Kidney (tissue), 14 donors: ENCODE measurements around the gene IGFLR1. TPM values are rescaled to one million over a fixed set of nuclear protein-coding genes. Genes with fewer than 3 reads are reported as not detected.

Source experiments
- DNase-seq, 5 donors: peaks; one replicate each; pipeline ENCODE4 v3.0.0-alpha.2; 2013 to 2020
- FAIRE-seq: peaks from 2 replicates; lab custom pipeline; 2012; peaks lifted over from hg19 to GRCh38; lab: Jason Lieb, UNC
- H3K27ac ChIP-seq, 2 donors: one replicate each; pipeline ENCODE4 v1.7.0; 2013; ENCODE audit warnings: low read depth in 2 of 2, low read length in 2 of 2, inconsistent platforms in 1 of 2
- H3K27me3 ChIP-seq: one replicate; pipeline ENCODE4 v1.7.1; 2013; ENCODE audit warnings: low read length, inconsistent platforms; ENCODE audit not compliant: control insufficient read depth, insufficient read depth
- H3K36me3 ChIP-seq, 3 donors: one replicate each; pipeline versions ENCODE4 v1.7.0 to v1.7.1; 2013; ENCODE audit warnings: low read length in 3 of 3, control low read depth in 1 of 3, inconsistent platforms in 1 of 3; ENCODE audit not compliant: insufficient read depth in 3 of 3, control insufficient read depth in 2 of 3
- H3K4me1 ChIP-seq, 3 donors: one replicate each; pipeline versions ENCODE4 v1.7.0 to v1.7.1; 2013; ENCODE audit warnings: low read length in 3 of 3, inconsistent platforms in 1 of 3, low read depth in 1 of 3; ENCODE audit not compliant: control insufficient read depth in 2 of 3, insufficient read depth in 2 of 3
- H3K4me3 ChIP-seq, 3 donors: one replicate each; pipeline versions ENCODE4 v1.7.0 to v1.8.1; 2013; ENCODE audit warnings: low read length in 3 of 3, control low read depth in 1 of 3, inconsistent platforms in 1 of 3
- H3K9ac ChIP-seq, 3 donors: one replicate each; pipeline versions ENCODE4 v1.7.0 to v1.7.1; 2013; ENCODE audit warnings: low read length in 3 of 3, control low read depth in 1 of 3, inconsistent platforms in 1 of 3
- H3K9me3 ChIP-seq, 3 donors: one replicate each; pipeline versions ENCODE4 v1.7.0 to v1.7.1; 2013; ENCODE audit warnings: low read length in 3 of 3, control low read depth in 1 of 3, inconsistent platforms in 1 of 3; ENCODE audit not compliant: control insufficient read depth in 2 of 3, insufficient read depth in 1 of 3
- intact Hi-C: fragments of 100-400 bp; cut with DNase I; formaldehyde crosslinking; loops from one replicate; pipeline ENCODE4 v1.11.1; 2022
- polyA plus RNA-seq: library from polyadenylated mRNA; stranded (reverse); fragments of 350-450 nt; fragmentation: Illumina TruSeq; extraction: RNeasy Lipid Tissue Mini Kit (QIAGEN cat#74804); gene quantifications from one replicate; pipeline ENCODE4 v1.2.3, GENCODE V29; 2014; ENCODE audit warnings: low read depth, low replicate concordance; ENCODE audit not compliant: insufficient read depth
- total RNA-seq: library from RNA; stranded (reverse); fragmentation: NEBNext Ultra II Directional; extraction: Animal tissue kit (Norgen Biotek cat#: 25700); gene quantifications from one replicate; pipeline ENCODE4 v1.2.1, GENCODE V29; 2021
- TF ChIP-seq, protein P1 (sequence below): IDR thresholded peaks from 3 replicates; pipeline ENCODE4 v1.5.1; 2012; ENCODE audit warnings: mild to moderate bottlenecking, moderate library complexity, borderline replicate concordance; ENCODE audit not compliant: insufficient read depth; ENCODE audit errors: extremely low read depth
- donor health status: control.
- donor health status: control.
- donor health status: control.
- donor health status: control.
- donor health status: control.
- donor health status: DM: yes; HTN: yes; CAD: no.
- donor health status: Normal renal cell carcinoma (clear cell type).

IGFLR1 gene
- total and polyA plus RNA-seq, 2 donors from 2014 or later: 22.3 to 26.0 TPM

DNA sequence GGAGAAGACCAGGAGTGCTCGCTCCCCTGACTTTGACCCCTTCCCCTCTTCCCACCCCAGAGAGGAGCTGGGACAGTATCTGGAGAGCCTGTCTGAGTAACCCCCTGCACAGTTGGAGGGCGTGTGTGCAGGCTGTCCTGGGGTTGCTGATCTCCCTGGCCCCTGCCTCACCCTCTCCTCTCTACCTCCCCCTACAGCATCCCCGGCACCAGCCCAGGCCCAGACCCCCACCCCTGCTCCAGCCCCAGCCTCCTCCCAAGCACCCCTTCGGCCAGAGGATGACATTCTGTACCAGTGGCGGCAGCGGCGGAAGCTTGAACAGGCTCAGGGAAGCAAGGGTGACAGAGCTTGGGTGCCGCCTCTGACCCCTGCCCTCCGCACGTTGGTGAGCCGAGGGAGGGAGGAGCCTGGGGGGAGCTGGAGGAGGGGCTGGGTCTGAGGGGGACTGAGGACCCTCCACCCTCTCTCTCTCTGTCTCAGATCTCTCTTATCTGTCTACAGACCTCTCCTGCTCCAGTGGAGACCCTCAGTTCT, 24.4 kb upstream of the IGFLR1 start:
- peaks cover 0 to 10% (median 4%) of the 10 kb centered on the region in 3 donors for H3K36me3 ChIP-seq
- no peak for FAIRE-seq
- H3K4me3 ChIP-seq: no peak overlapping the region
- peaks cover 0 to 3% (median 0%) of the 10 kb centered on the region in 3 donors for H3K4me1 ChIP-seq
- H3K27ac ChIP-seq: no peak overlapping the region
- intact Hi-C loops: no loop called here
- TF ChIP-seq, protein P1, sequence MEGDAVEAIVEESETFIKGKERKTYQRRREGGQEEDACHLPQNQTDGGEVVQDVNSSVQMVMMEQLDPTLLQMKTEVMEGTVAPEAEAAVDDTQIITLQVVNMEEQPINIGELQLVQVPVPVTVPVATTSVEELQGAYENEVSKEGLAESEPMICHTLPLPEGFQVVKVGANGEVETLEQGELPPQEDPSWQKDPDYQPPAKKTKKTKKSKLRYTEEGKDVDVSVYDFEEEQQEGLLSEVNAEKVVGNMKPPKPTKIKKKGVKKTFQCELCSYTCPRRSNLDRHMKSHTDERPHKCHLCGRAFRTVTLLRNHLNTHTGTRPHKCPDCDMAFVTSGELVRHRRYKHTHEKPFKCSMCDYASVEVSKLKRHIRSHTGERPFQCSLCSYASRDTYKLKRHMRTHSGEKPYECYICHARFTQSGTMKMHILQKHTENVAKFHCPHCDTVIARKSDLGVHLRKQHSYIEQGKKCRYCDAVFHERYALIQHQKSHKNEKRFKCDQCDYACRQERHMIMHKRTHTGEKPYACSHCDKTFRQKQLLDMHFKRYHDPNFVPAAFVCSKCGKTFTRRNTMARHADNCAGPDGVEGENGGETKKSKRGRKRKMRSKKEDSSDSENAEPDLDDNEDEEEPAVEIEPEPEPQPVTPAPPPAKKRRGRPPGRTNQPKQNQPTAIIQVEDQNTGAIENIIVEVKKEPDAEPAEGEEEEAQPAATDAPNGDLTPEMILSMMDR: no peak
- H3K9me3 ChIP-seq: no peaks in the 10 kb centered on the region
- no peaks in the 10 kb centered on the region for H3K27me3 ChIP-seq
- no peak overlapping the region for H3K9ac ChIP-seq
- DNase-seq: peak in 1 of 5 donors; percentile 55

DNA sequence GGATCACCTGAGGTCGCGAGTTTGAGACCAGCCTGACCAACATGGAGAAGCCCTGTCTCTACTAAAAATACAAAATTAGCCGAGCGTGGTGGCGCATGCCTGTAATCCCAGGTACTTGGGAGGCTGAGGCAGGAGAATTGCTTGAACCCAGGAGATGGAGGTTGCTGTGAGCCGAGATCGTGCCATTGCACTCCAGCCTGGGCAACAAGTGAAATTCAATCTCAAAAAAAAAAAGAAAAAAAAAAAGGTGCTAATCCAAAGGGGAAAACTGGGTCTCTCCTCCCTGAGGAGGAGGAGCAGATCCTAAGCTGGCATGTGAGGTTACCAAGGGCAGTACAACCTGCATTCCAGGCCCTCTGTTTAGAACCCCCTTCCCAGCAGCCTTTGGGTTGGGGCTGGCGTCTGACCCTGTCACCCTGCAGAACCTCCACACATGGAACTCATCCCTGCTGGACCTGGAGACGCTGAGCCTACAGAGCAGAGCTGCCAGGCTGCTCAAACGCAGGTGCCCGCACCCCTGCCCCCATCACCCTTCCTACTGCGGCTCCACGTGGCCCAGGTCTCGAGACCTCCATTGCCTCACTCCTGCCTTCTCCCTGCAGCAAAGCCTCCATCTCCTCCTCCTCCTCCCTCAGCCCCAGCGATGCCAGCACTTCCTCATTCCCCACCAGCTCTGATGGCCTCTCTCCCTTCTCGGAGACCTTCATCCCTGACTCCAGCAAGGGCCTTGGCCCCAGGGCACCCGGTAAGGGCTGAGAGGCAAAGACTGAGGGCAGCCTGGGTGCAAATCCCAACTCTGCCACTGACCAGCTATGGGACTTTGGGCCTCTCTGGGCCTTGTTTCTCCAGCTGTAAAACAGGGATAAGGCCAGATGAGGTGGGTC, 22.4 kb upstream of the IGFLR1 start:
- Histone ChIP-seq H3K9ac (no peak overlapping the region), H3K36me3 (peaks cover 0 to 10% (median 4%) of the 10 kb centered on the region in 3 donors), H3K9me3 (no peaks in the 10 kb centered on the region), H3K4me1 (peaks cover 0 to 3% (median 0%) of the 10 kb centered on the region in 3 donors), H3K4me3 (no peak overlapping the region), H3K27me3 (no peaks in the 10 kb centered on the region), H3K27ac (no peak overlapping the region)
- TF ChIP-seq, protein P1: no peak
- intact Hi-C loops: no loop called here
- DNase-seq (peak in 1 of 5 donors; percentile 31), FAIRE-seq (no peak)

DNA sequence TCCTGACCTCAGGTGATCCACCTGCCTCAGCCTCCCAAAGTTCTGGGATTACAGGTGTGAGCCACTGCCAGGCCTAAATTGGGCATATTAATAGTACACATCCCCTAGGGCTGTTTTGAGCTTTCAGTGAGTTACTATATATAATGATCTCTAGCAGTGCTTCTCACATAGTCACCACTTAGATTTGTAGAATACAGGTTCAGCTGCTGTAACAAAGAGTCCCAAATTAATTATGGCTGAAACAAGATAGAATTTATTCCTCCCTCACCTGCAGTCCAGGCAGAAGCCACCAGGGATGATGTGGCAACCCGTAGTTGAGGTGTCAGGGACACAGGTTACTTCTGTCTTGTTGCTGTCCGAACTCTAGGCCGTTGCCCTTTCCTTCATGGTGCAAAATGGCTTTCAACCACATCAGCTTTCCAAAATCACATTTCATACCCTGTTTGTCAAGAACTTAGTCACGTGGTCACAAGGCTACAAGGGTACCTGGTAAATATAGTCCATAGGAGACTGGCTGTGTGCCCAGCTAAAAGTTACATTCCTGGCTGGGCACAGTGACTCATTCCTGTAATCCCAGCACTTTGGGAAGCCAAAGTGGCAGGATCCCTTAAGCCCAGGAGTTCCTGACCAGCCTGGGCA, 18.6 kb upstream of the IGFLR1 start:
- Histone ChIP-seq H3K9ac (no peak overlapping the region), H3K9me3 (no peaks in the 10 kb centered on the region), H3K36me3 (peaks cover 0 to 10% (median 4%) of the 10 kb centered on the region in 3 donors), H3K27me3 (no peaks in the 10 kb centered on the region), H3K27ac (no peak overlapping the region), H3K4me1 (peaks cover 0 to 8% (median 0%) of the 10 kb centered on the region in 3 donors), H3K4me3 (no peak overlapping the region)
- DNase-seq: no peak
- intact Hi-C loops: no loop called here
- no peak for FAIRE-seq
- TF ChIP-seq, protein P1: no peak
